ENCODE results near the gene SST. TPM values are rescaled to one million over a fixed set of nuclear protein-coding genes. Genes with fewer than 3 reads are reported as not detected.

SST gene
- total and polyA plus RNA-seq, 2 of the 13 experiments (the other 11 are each of a cell fraction or from before 2014, with no cell fraction given), result not detected

GRCh38 chr3:187669675-187670504, at the start of gene SST (continued):
- peak; percentile 29; the same call in 1 of the 2 replicates for TF ChIP-seq ZFP91 (CRISPR knock-in tag; IDR thresholded peaks at IDR 0.05; ENCODE audit: borderline replicate concordance)
- no peak for TF ChIP-seq CCAR2 (optimal IDR thresholded peaks at IDR 0.05; ENCODE audit: low read depth, low read length)
- TF ChIP-seq KMT2B (CRISPR knock-in tag; IDR thresholded peaks at IDR 0.05), result peak; percentile 84
- TF ChIP-seq SP4 (CRISPR knock-in tag; IDR thresholded peaks at IDR 0.05), result peak; percentile 49; the same call in 1 of the 2 replicates
- TF ChIP-seq CHCHD3 (CRISPR knock-in tag; IDR thresholded peaks at IDR 0.05), result no peak
- TF ChIP-seq PRDM4 (CRISPR knock-in tag; IDR thresholded peaks at IDR 0.05; ENCODE audit: borderline replicate concordance), result peak; percentile 96
- TF ChIP-seq ATF7-NPFF (CRISPR knock-in tag; IDR thresholded peaks at IDR 0.05; ENCODE audit: low read depth), result peak; percentile 85; the same call in 1 of the 2 replicates
- no peak for TF ChIP-seq PAXIP1 (CRISPR knock-in tag; conservative IDR thresholded peaks at IDR 0.05)
- TF ChIP-seq PHF21A (CRISPR knock-in tag; IDR thresholded peaks at IDR 0.05), result no peak
- TF ChIP-seq ZSCAN30 (CRISPR knock-in tag; IDR thresholded peaks at IDR 0.05), result peak; percentile 94
- no peak for TF ChIP-seq ZBTB46 (CRISPR knock-in tag; IDR thresholded peaks at IDR 0.05; ENCODE audit: borderline replicate concordance)
- peak; percentile 72 for TF ChIP-seq BCL3 (CRISPR knock-in tag; IDR thresholded peaks at IDR 0.05)
- TF ChIP-seq HDAC2 (CRISPR knock-in tag; IDR thresholded peaks at IDR 0.05), result peak; percentile 89
- TF ChIP-seq POGK (CRISPR knock-in tag; conservative IDR thresholded peaks at IDR 0.05), result peak; percentile 79

All from HepG2 (cell line).